SK-N-SH treated with all-trans-retinoic acid at 6 μM for 48 hours (cell line): ENCODE results near the gene YPEL1.

ENCODE experiments used
- ARNTL ChIP-seq: fragments of 450-650 bp; formaldehyde crosslinking; IDR thresholded peaks from 2 replicates; pipeline ENCODE4 v1.5.0; 2020; ENCODE audit warnings: low read depth, mild to moderate bottlenecking, moderate library complexity, borderline replicate concordance
- BACH2 ChIP-seq: fragments of 250-450 bp; sonication (Bioruptor Pico); IDR thresholded peaks from 2 replicates; pipeline ENCODE4 v1.9.0; 2021; ENCODE audit warnings: mild to moderate bottlenecking, borderline replicate concordance
- CREB5 ChIP-seq: fragments of 250-450 bp; sonication (Bioruptor Pico); IDR thresholded peaks from 2 replicates; pipeline ENCODE4 v1.5.1; 2020; ENCODE audit warnings: low read depth, mild to moderate bottlenecking, moderate library complexity
- ESRRG ChIP-seq: fragments of 250-450 bp; sonication (Bioruptor Pico); IDR thresholded peaks from 2 replicates; pipeline ENCODE4 v1.6.1; 2021; ENCODE audit warnings: mild to moderate bottlenecking
- ISL1 ChIP-seq: fragments of 250-450 bp; sonication (Bioruptor Pico); IDR thresholded peaks from 2 replicates; pipeline ENCODE4 v2.1.2; 2022; ENCODE audit warnings: mild to moderate bottlenecking, moderate library complexity
- TSHZ2 ChIP-seq: fragments of 250-450 bp; sonication (Bioruptor Pico); IDR thresholded peaks from 2 replicates; pipeline ENCODE4 v1.5.0; 2020; ENCODE audit warnings: mild to moderate bottlenecking, moderate library complexity
- ZC3H10 ChIP-seq: fragments of 250-450 bp; sonication (Bioruptor Pico); IDR thresholded peaks from 2 replicates; pipeline ENCODE4 v1.5.1; 2021; ENCODE audit warnings: mild to moderate bottlenecking, moderate library complexity
- ZFP30 ChIP-seq: fragments of 450-650 bp; formaldehyde crosslinking; IDR thresholded peaks from 2 replicates; pipeline ENCODE4 v1.5.0; 2022; ENCODE audit warnings: mild to moderate bottlenecking, moderate library complexity
- ZNF565 ChIP-seq: fragments of 450-650 bp; formaldehyde crosslinking; conservative IDR thresholded peaks from 2 replicates; pipeline ENCODE4 v1.5.0; 2020; ENCODE audit warnings: low read depth, mild to moderate bottlenecking, moderate library complexity
- ZNF8 ChIP-seq: fragments of 450-650 bp; formaldehyde crosslinking; IDR thresholded peaks from 2 replicates; pipeline ENCODE4 v1.5.0; 2020; ENCODE audit warnings: mild to moderate bottlenecking, moderate library complexity

- no peak for TF ChIP-seq TSHZ2 (CRISPR knock-in tag)
- no peak for TF ChIP-seq ISL1
- TF ChIP-seq BACH2 (CRISPR knock-in tag): no peak
- TF ChIP-seq ZNF8: no peak
- TF ChIP-seq ARNTL (CRISPR knock-in tag): no peak
- no peak for TF ChIP-seq ZFP30 (CRISPR knock-in tag)
- no peak for TF ChIP-seq ZC3H10 (CRISPR knock-in tag)
- no peak for TF ChIP-seq ZNF565 (CRISPR knock-in tag)
- no peak for TF ChIP-seq CREB5 (CRISPR knock-in tag)
- TF ChIP-seq ESRRG (CRISPR knock-in tag): no peak
Observed at GRCh38 chr22:21738966-21739365, 3.4 kb upstream of the YPEL1 start.
